ENCODE measurements around the gene FLYWCH1. TPM values are rescaled to one million over a fixed set of nuclear protein-coding genes. Genes with fewer than 3 reads are reported as not detected.

The FLYWCH1 gene
- total RNA-seq, 4 donors from 2014 or later, result 33.8 to 61.6 (median 46.8) TPM

GRCh38 chr16:2956579-2956956 lies 44.8 kb downstream of the FLYWCH1 start:
- peaks cover under 1 to 76% (median 25%) of the 10 kb centered on the region in 4 donors for H3K27me3 ChIP-seq
- DNase-seq (ENCODE audit: extremely low spot score), result no peak
- 95% methylated on average over 8 of the region's 11 CpGs for WGBS
- H3K27ac ChIP-seq (replicated peaks in 1 of 4), result no peak overlapping the region
- H3K36me3 ChIP-seq, result no peaks in the 10 kb centered on the region
- TF ChIP-seq CTCF (IDR thresholded peaks at IDR 0.05) (no peak), POLR2A (IDR thresholded peaks at IDR 0.05; ENCODE audit: low read depth) (no peak), POLR2AphosphoS5 (IDR thresholded peaks at IDR 0.05) (no peak), EP300 (IDR thresholded peaks at IDR 0.05) (no peak)
- H3K9me3 ChIP-seq, result no peaks in the 10 kb centered on the region
- H3K4me3 ChIP-seq, result no peak overlapping the region
- H3K4me1 ChIP-seq, result no peaks in the 10 kb centered on the region
- intact Hi-C loops (cut with DNase I), result no loop called here

GRCh38 chr16:2959206-2959605 lies 47.5 kb downstream of the FLYWCH1 start:
- WGBS, result 55% methylated on average over 10 of the region's 10 CpGs
- no peaks in the 10 kb centered on the region for H3K9me3 ChIP-seq
- peaks cover 16 to 99% (median 51%) of the 10 kb centered on the region in 4 donors for H3K27me3 ChIP-seq

GRCh38 chr16:2960183-2961010 lies 48.7 kb downstream of the FLYWCH1 start:
- Histone ChIP-seq H3K9me3 (no peaks in the 10 kb centered on the region), H3K4me1 (peaks cover 26 to 36% (median 30%) of the 10 kb centered on the region in 4 donors), H3K27me3 (peaks cover 24 to 99% (median 57%) of the 10 kb centered on the region in 4 donors), H3K36me3 (no peaks in the 10 kb centered on the region), H3K4me3 (no peak overlapping the region), H3K27ac (replicated peaks in 1 of 4) (no peak overlapping the region)
- TF ChIP-seq POLR2AphosphoS5 (IDR thresholded peaks at IDR 0.05) (no peak), EP300 (IDR thresholded peaks at IDR 0.05) (no peak), CTCF (IDR thresholded peaks at IDR 0.05) (no peak), POLR2A (IDR thresholded peaks at IDR 0.05; ENCODE audit: low read depth) (no peak)
- intact Hi-C loops (cut with DNase I), result no loop called here
- 69% methylated on average over 8 of the region's 17 CpGs for WGBS
- DNase-seq (ENCODE audit: extremely low spot score), result no peak

More at GRCh38 chr16:2959206-2959605, 47.5 kb downstream of the FLYWCH1 start:
- Histone ChIP-seq H3K27ac (replicated peaks in 1 of 4) (no peak overlapping the region), H3K4me3 (no peak overlapping the region), H3K4me1 (peaks cover 15 to 24% (median 19%) of the 10 kb centered on the region in 4 donors), H3K36me3 (no peaks in the 10 kb centered on the region)
- DNase-seq (ENCODE audit: extremely low spot score), result no peak
- TF ChIP-seq POLR2A (IDR thresholded peaks at IDR 0.05; ENCODE audit: low read depth), result no peak
- TF ChIP-seq POLR2AphosphoS5 (IDR thresholded peaks at IDR 0.05), result no peak
- TF ChIP-seq CTCF (IDR thresholded peaks at IDR 0.05), result no peak
- TF ChIP-seq EP300 (IDR thresholded peaks at IDR 0.05), result no peak
- intact Hi-C loops (cut with DNase I), result no loop called here

DNA sequence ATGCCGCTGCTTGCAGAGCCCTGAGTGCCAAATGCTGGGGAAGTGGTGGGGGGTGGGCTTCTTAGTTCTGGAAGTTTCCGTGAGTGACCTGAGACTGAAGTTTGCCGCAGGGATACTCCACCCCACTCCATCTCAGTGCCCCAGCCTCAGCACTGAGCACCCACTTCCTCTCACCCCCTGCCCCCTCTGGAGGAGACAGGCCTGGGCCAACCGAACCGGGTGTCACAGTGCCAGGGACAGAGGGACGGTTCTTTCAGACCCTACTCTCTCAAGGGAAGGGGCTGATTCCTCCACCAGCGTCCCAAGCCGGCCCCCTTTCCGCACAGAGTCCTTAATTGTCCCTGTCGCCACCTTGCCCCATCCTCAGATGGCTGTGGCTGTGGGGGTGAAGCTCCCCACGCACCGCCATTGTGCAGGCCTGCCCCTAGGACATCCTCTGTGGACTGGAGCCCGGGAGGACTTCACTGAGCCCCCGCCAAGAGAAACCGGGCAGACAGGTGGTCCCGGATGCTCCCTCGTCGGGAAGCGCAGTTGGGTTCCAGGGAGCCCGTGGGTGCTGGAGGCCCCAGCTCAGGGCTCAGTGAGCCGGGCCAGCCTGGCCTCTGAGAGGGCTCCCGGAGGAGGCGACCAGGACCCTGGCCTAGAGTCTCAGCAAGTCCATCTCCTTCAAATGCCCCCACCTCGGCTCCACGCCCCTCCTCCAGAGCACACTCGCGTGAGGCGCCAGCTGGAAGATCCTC lies 50.8 kb downstream of the FLYWCH1 start:
- WGBS, result 18% methylated on average over 21 of the region's 28 CpGs
- Histone ChIP-seq H3K4me1 (peaks cover 34 to 50% (median 46%) of the 10 kb centered on the region in 4 donors), H3K27ac (replicated peaks in 1 of 4) (no peak overlapping the region), H3K9me3 (no peaks in the 10 kb centered on the region), H3K36me3 (no peaks in the 10 kb centered on the region), H3K27me3 (peaks cover 30 to 99% (median 68%) of the 10 kb centered on the region in 4 donors), H3K4me3 (no peak overlapping the region)
- DNase-seq (ENCODE audit: extremely low spot score), result no peak
- intact Hi-C loops (cut with DNase I), result no loop called here
- no peak for TF ChIP-seq EP300 (IDR thresholded peaks at IDR 0.05)
- no peak for TF ChIP-seq POLR2A (IDR thresholded peaks at IDR 0.05; ENCODE audit: low read depth)
- no peak for TF ChIP-seq CTCF (IDR thresholded peaks at IDR 0.05)
- no peak for TF ChIP-seq POLR2AphosphoS5 (IDR thresholded peaks at IDR 0.05)
